SK-N-SH (cell line): ENCODE data around the gene GPANK1.

Source experiments
- CTCF ChIP-seq: fragments of 200-600 bp; sonication (generic); IDR thresholded peaks from 2 replicates; pipeline ENCODE4 v1.6.1; 2017; ENCODE audit warnings: antibody characterized with exemption, mild to moderate bottlenecking, moderate library complexity
- EZH2phosphoT487 ChIP-seq: fragments of 200-600 bp; sonication (generic); IDR thresholded peaks from 2 replicates; pipeline ENCODE4 v1.6.1; 2017; ENCODE audit warnings: low read depth, mixed run types, mild to moderate bottlenecking, antibody characterized with exemption, moderate library complexity, borderline replicate concordance
- JUND ChIP-seq: IDR thresholded peaks from 2 replicates; pipeline ENCODE4 v1.4.0; 2012
- MAX ChIP-seq: IDR thresholded peaks from 2 replicates; pipeline ENCODE4 v1.4.0; 2012; ENCODE audit warnings: low read depth
- POLR2AphosphoS5 ChIP-seq: IDR thresholded peaks from 2 replicates; pipeline ENCODE4 v1.6.1; 2012; ENCODE audit warnings: low read depth, low read length
- RAD21 ChIP-seq: IDR thresholded peaks from 2 replicates; pipeline ENCODE4 v1.6.1; 2012; ENCODE audit warnings: mild to moderate bottlenecking, low read length
- RCOR1 ChIP-seq: fragments of 150-350 bp; IDR thresholded peaks from 2 replicates; pipeline ENCODE4 v1.6.1; 2017; ENCODE audit warnings: antibody characterized with exemption, low read length
- SMC3 ChIP-seq: IDR thresholded peaks from 2 replicates; pipeline ENCODE4 v1.6.1; 2012; ENCODE audit warnings: low read depth, low read length, improper control_type of control experiment
- TAF1 ChIP-seq: IDR thresholded peaks from 2 replicates; pipeline ENCODE4 v1.6.1; 2012; ENCODE audit warnings: low read depth, mild to moderate bottlenecking, low read length, moderate library complexity, borderline replicate concordance
- USF1 ChIP-seq: IDR thresholded peaks from 2 replicates; pipeline ENCODE4 v1.4.0; 2012; ENCODE audit warnings: low read depth, borderline replicate concordance

- TF ChIP-seq CTCF (peak; percentile 25; the same call in 1 of the 2 replicates), SMC3 (no peak), JUND (no peak), RCOR1 (no peak), POLR2AphosphoS5 (no peak), MAX (no peak), TAF1 (no peak), USF1 (no peak), EZH2phosphoT487 (no peak), RAD21 (no peak)
Measured at GRCh38 chr6:31712296-31712695, 47.5 kb upstream of the GPANK1 start.
